ENCODE measurements around the gene VTA1. TPM values are rescaled to one million over a fixed set of nuclear protein-coding genes. Genes with fewer than 3 reads are reported as not detected.

VTA1 gene
- total and polyA plus RNA-seq, 2 of the 13 experiments (the other 11 are each of a cell fraction or from before 2014, with no cell fraction given) = 70.7 to 89.1 TPM

- no peak for TF ChIP-seq CENPX (CRISPR knock-in tag; IDR thresholded peaks at IDR 0.05)
- TF ChIP-seq RARA (CRISPR knock-in tag; IDR thresholded peaks at IDR 0.05) = no peak
- no peak for TF ChIP-seq KLF13 (CRISPR knock-in tag; IDR thresholded peaks at IDR 0.05)
- no peak for TF ChIP-seq ZFP36L1 (CRISPR knock-in tag; IDR thresholded peaks at IDR 0.05)
- TF ChIP-seq HBP1 (CRISPR knock-in tag; IDR thresholded peaks at IDR 0.05; ENCODE audit: low read depth) = no peak
- no peak for TF ChIP-seq ZNF256 (CRISPR knock-in tag; conservative IDR thresholded peaks at IDR 0.05)
- no peak for TF ChIP-seq ZNF383 (CRISPR knock-in tag; IDR thresholded peaks at IDR 0.05; ENCODE audit: borderline replicate concordance)
- no peak for TF ChIP-seq FOXP4 (CRISPR knock-in tag; IDR thresholded peaks at IDR 0.05)
- TF ChIP-seq ZNF510 (CRISPR knock-in tag; IDR thresholded peaks at IDR 0.05; ENCODE audit: low read depth) = 0 out of 2 replicates have a peak, but pooled peaks have one; percentile 49
- TF ChIP-seq ZNF780A (CRISPR knock-in tag; IDR thresholded peaks at IDR 0.05) = no peak
- TF ChIP-seq JUNB (CRISPR knock-in tag; IDR thresholded peaks at IDR 0.05; ENCODE audit: borderline replicate concordance) = no peak
- TF ChIP-seq HDAC6 (IDR thresholded peaks at IDR 0.05; ENCODE audit: low read depth, low read length) = no peak
- TF ChIP-seq ZNF12 (CRISPR knock-in tag; IDR thresholded peaks at IDR 0.05) = no peak
- TF ChIP-seq GLMP (CRISPR knock-in tag; IDR thresholded peaks at IDR 0.05; ENCODE audit: borderline replicate concordance) = no peak
- TF ChIP-seq NR2F6 (IDR thresholded peaks at IDR 0.05) = no peak
- TF ChIP-seq NR2F6 (CRISPR knock-in tag; IDR thresholded peaks at IDR 0.05) = no peak
- no peak for TF ChIP-seq SALL2 (CRISPR knock-in tag; IDR thresholded peaks at IDR 0.05)
- TF ChIP-seq THAP11 (CRISPR knock-in tag; IDR thresholded peaks at IDR 0.05) = peak; percentile 17; the same call in 1 of the 2 replicates
- no peak for TF ChIP-seq LBX2 (CRISPR knock-in tag; IDR thresholded peaks at IDR 0.05; ENCODE audit: borderline replicate concordance)
- no peak for TF ChIP-seq CEBPB (IDR thresholded peaks at IDR 0.05; ENCODE audit: borderline replicate concordance, low read depth, low read length)
- no peak for TF ChIP-seq ZNF329 (CRISPR knock-in tag; IDR thresholded peaks at IDR 0.05; ENCODE audit: low read depth)
- no peak for TF ChIP-seq ZNF576 (CRISPR knock-in tag; IDR thresholded peaks at IDR 0.05)
- TF ChIP-seq HOMEZ (CRISPR knock-in tag; IDR thresholded peaks at IDR 0.05; ENCODE audit: low read depth) = no peak
- TF ChIP-seq ZNF747 (CRISPR knock-in tag; IDR thresholded peaks at IDR 0.05; ENCODE audit: borderline replicate concordance) = no peak
Observed at GRCh38 chr6:142207265-142207877, 60.3 kb downstream of the VTA1 start (continued).

All from HepG2 (cell line).